ENCODE measurements around the gene CDC42EP4.

DNA sequence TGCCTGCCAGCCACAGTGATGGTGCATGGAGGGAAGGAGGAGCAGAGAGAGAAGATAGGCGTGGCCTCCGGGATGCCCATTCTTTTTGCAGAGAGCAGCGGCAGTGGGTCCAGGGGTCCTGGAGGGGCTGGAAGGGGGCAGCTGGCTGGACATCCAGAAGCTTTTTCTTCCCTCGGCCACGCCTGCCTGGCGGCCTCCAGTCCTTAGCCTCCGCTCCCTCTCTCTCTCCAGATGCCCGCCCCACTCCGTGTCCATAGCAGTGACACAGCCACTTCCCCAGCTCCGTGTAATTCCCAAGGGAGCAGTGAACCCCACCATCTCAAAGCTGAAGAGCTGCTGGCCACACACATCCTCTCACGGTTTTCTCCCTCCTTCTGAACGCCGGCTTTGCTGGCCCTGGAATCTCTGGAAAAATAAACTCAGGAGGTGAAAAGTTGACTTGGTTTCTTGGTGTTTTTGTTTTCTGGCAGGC, 26.3 kb upstream of the CDC42EP4 start:
- TF ChIP-seq, protein P1, sequence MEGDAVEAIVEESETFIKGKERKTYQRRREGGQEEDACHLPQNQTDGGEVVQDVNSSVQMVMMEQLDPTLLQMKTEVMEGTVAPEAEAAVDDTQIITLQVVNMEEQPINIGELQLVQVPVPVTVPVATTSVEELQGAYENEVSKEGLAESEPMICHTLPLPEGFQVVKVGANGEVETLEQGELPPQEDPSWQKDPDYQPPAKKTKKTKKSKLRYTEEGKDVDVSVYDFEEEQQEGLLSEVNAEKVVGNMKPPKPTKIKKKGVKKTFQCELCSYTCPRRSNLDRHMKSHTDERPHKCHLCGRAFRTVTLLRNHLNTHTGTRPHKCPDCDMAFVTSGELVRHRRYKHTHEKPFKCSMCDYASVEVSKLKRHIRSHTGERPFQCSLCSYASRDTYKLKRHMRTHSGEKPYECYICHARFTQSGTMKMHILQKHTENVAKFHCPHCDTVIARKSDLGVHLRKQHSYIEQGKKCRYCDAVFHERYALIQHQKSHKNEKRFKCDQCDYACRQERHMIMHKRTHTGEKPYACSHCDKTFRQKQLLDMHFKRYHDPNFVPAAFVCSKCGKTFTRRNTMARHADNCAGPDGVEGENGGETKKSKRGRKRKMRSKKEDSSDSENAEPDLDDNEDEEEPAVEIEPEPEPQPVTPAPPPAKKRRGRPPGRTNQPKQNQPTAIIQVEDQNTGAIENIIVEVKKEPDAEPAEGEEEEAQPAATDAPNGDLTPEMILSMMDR (IDR thresholded peaks at IDR 0.05) = no peak
- TF ChIP-seq POLR2A (IDR thresholded peaks at IDR 0.05) (no peak), EP300 (IDR thresholded peaks at IDR 0.05) (peak in 1 of 2 donors; percentile 62)

All from tibial nerve (tissue), 4 donors.